GM21786 (cell line): ENCODE data around the gene KIAA1958.

Experiments
- ATAC-seq: cut with Tn5 transposase; IDR thresholded peaks from one replicate; pipeline ENCODE4 v1.9.1; 2021; ENCODE audit not compliant: unreplicated experiment

KIAA1958 gene

GRCh38 chr9:112529316-112529715 lies 42.7 kb downstream of the KIAA1958 start:
- ATAC-seq: no peak

GRCh38 chr9:112530751-112531205 lies 44.2 kb downstream of the KIAA1958 start:
- no peak for ATAC-seq

DNA sequence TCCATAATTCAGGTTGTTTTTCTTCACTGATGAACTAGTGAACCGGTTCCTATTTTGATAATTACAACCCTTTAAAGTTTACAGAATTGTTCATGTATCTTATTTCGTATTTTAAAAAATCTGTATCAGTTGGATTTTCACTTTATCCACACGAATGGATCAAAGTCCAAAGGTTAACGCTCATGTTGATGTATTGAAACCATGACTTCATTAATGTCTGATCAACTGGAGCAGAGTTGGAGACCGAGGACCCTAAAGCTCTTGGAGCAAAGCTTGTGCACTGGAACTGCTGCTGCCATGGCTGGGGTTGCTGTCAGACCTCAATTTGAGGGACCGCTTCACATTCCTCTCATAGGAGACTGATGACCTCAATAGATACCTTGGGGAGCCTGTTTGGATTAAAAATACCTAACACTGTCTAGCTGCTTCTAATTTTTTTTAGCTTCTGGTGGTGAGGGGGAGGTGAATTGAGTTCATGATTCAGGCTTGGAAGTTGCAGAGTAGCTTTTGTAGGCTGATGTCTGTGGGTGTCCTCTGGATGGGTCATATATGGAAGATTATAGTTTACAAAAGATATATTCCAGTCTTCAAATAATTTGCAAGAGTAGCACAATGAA lies 45.1 kb downstream of the KIAA1958 start:
- no peak for ATAC-seq

GRCh38 chr9:112532427-112532826 lies 45.8 kb downstream of the KIAA1958 start:
- ATAC-seq: no peak

- no peak for ATAC-seq
Observed at GRCh38 chr9:112533660-112534059, 47.0 kb downstream of the KIAA1958 start.

DNA sequence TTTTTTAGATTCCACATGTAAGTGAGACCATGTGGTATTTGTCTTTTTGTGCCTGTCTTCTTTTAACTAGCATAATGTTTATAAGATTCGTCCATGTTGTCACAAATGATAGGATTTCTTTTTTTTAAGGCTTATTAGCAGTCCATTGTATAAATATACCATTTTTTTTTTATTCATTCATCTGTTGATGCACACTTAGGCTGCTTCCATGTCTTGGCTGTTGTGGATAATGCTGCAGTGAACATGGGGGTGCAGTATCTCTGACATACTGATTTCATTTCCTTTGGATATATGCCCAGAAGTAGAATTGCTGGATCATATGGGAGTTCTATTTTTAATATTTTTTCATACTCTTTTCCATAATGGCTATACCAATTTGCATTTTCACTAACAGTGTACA lies 48.7 kb downstream of the KIAA1958 start:
- no peak for ATAC-seq

- ATAC-seq: no peak
Observed at GRCh38 chr9:112535811-112536210, 49.2 kb downstream of the KIAA1958 start.

- ATAC-seq: no peak
Observed at GRCh38 chr9:112537561-112537960, 50.9 kb downstream of the KIAA1958 start.

GRCh38 chr9:112540800-112541199 lies 54.2 kb downstream of the KIAA1958 start:
- ATAC-seq: no peak

DNA sequence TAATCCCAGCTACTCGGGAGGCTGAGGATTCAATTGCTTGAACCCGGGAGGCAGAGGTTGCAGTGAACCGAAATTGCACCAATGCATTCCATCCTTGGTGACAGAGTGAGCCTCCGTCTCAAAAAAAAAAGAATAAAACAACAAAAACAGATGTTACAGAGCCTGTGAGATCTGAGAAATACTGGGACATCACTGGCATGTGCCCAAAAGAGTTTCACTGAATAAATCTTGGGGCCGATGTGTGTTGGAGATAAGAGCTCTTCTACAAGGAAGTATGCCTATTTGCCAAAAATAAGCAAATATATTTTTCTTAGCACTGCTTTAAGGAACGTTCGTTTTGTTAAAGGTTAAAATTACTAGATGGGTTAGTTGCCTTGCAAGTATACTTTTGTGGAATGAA lies 55.1 kb downstream of the KIAA1958 start:
- no peak for ATAC-seq

DNA sequence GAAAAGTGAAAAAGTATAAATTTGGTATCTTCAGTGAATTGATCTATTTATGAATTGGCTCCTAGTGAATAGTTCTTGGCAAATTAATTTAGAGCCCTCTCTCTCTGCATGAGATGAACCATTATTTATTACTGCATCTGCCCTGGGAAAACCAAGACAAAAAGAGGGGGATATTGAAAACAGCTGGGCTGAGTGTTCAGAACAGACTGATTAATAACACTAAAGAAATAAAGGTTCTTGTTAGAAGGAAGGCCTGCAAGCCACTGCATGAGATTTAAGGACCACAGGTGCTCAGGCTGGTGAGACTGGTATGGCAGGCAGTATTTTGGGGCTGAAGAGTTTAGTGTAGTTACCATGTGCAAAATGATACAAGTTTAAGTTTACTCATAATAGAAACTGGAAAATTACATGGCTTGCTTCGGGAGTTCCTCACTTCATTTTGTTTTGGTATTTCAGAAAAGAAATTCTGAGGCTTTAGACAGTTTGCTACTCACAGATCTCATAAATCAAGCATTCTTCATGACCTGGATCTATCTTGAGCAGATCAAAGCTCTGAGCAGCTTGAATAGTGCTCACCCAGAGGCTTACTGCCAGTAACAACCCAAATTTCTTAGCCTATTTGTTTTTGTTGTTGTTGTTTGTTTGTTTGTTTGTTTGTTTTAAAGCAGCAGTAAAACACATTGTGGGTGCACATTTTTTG lies 56.1 kb downstream of the KIAA1958 start:
- no peak for ATAC-seq

DNA sequence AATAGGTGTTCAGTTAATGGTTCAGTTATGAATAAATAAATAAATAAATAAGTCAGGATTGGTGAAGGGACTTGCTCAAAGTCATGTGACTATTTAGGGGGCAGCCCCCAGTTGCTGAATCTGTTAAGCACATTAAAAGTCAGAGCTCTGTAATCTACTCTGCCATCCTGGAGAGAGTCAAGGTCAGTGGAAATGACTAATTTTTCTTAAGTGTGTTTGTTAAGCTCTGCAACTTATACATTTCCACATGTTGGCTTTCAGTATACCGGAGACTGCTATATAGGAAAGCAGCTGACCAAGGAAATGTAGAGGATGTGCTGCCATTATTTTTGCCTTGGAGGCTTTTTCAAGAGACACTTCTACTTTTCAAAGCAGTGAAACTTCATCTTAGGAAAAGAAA lies 57.9 kb downstream of the KIAA1958 start:
- ATAC-seq: no peak

DNA sequence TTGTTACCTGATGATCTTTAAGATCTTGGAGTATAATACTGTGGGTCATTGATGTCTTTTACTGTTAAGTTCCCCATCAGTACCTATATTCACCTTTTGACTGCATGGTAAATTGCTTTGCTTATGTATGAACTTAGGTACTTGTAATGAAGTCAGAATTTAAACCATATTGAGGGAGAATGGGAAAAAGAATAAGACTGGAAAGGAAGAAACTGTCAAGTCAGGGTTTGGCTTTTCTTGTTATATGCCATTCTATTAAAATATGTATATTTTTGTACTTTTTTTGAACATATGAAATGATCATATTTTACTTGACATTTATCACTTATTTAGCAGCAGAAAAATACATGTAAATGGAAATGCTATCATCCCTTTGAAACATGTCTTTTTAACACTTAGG lies 58.6 kb downstream of the KIAA1958 start:
- no peak for ATAC-seq

DNA sequence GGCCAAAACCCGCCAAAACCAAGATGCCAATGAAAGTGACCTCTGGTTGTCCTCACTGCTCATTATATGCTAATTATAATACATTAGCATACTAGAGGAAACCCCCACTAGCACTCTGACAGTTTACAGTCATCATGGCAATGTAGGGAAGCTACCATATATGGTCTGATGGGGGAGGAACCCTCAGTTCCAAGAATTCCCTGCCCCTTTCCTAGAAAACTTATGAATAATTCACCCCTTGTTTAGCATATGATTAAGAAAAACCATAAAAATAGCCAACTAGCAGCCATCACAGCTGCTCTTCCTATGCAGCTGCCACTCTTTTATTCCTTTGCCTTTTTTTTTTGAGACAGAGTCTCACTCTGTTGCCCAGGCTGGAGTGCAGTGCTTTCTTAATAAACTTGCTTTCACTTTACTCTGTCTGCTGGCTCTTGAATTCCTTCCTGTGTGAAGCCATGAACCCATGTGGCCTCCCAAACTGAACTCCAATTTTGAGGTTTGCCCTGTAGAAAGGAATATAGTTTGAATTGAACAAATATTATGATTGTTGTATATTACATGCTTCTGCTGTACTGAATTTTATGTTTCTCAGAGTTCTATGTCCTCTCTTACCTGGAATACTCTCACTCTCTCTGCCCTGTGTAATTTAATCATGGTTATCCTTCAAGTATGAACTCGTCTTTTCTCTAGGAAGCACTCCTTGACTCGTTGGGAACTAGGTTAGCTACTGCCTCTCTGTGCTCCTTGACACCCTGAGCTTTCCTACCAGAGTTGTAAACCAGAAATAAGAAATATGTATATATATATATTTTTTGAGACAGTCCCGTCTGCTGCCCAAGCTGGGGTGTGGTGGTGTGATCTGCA lies 59.8 kb downstream of the KIAA1958 start:
- ATAC-seq: no peak

DNA sequence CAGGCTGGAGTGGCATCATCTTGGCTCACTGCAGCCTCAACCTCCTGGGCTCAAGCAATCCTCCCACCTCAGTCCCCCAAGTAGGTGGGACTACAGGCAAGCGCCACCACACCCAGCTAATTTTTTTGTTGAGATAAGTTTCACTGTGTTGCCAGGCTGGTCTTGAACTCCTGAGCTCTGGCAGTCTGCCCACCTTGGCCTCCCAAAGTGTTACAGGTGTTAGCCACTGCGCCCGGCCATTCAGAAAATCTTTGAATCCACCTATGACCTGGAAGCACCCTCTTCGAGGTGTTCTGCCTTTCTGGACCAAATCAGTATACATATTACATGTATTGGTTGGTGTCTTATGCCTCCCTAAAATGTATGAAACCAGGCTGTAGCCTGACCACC lies 61.4 kb downstream of the KIAA1958 start:
- no peak for ATAC-seq

GRCh38 chr9:112548836-112549595 lies 62.4 kb downstream of the KIAA1958 start:
- no peak for ATAC-seq

GRCh38 chr9:112550531-112550930 lies 63.9 kb downstream of the KIAA1958 start:
- ATAC-seq: no peak

- ATAC-seq: no peak
Observed at GRCh38 chr9:112551641-112552040, 65.0 kb downstream of the KIAA1958 start.

- no peak for ATAC-seq
Observed at GRCh38 chr9:112552229-112553056, 65.8 kb downstream of the KIAA1958 start.

- no peak for ATAC-seq
Observed at GRCh38 chr9:112553256-112553826, 66.7 kb downstream of the KIAA1958 start.
